ENCODE results near the gene CCDC85C.

Gene CCDC85C

GRCh38 chr14:99534863-99535262 is 69.1 kb downstream of the CCDC85C start:
- no peak for TF ChIP-seq CTCF (IDR thresholded peaks at IDR 0.05; ENCODE audit: low read depth, low read length)
- H3K4me3 ChIP-seq (ENCODE audit: low read depth, low read length), result no peak overlapping the region

GRCh38 chr14:99534333-99534732 is 69.7 kb downstream of the CCDC85C start:
- no peak overlapping the region for H3K4me3 ChIP-seq (ENCODE audit: low read depth, low read length)
- TF ChIP-seq CTCF (IDR thresholded peaks at IDR 0.05; ENCODE audit: low read depth, low read length), result no peak

- no peak overlapping the region for H3K4me3 ChIP-seq (ENCODE audit: low read depth, low read length)
- no peak for TF ChIP-seq CTCF (IDR thresholded peaks at IDR 0.05; ENCODE audit: low read depth, low read length)
These were observed 71.7 kb downstream of the CCDC85C start for GRCh38 chr14:99532310-99532709.

- TF ChIP-seq CTCF (IDR thresholded peaks at IDR 0.05; ENCODE audit: low read depth, low read length), result no peak
- H3K4me3 ChIP-seq (ENCODE audit: low read depth, low read length), result peak overlapping the region; percentile 5; the same call in 1 of the 2 replicates
These were observed 72.5 kb downstream of the CCDC85C start for GRCh38 chr14:99531251-99532096.

GRCh38 chr14:99530407-99531155 is 73.4 kb downstream of the CCDC85C start:
- H3K4me3 ChIP-seq (ENCODE audit: low read depth, low read length), result peak overlapping the region; percentile 5; the same call in 1 of the 2 replicates
- no peak for TF ChIP-seq CTCF (IDR thresholded peaks at IDR 0.05; ENCODE audit: low read depth, low read length)

- TF ChIP-seq CTCF (IDR thresholded peaks at IDR 0.05; ENCODE audit: low read depth, low read length), result no peak
- H3K4me3 ChIP-seq (ENCODE audit: low read depth, low read length), result no peak overlapping the region
These were observed 74.1 kb downstream of the CCDC85C start for GRCh38 chr14:99529899-99530298.
